ENCODE results near the gene CCDC97. TPM values are rescaled to one million over a fixed set of nuclear protein-coding genes. Genes with fewer than 3 reads are reported as not detected.

The CCDC97 gene
- total RNA-seq, 4 donors from 2014 or later = 10.1 to 22.4 (median 15.4) TPM

DNA sequence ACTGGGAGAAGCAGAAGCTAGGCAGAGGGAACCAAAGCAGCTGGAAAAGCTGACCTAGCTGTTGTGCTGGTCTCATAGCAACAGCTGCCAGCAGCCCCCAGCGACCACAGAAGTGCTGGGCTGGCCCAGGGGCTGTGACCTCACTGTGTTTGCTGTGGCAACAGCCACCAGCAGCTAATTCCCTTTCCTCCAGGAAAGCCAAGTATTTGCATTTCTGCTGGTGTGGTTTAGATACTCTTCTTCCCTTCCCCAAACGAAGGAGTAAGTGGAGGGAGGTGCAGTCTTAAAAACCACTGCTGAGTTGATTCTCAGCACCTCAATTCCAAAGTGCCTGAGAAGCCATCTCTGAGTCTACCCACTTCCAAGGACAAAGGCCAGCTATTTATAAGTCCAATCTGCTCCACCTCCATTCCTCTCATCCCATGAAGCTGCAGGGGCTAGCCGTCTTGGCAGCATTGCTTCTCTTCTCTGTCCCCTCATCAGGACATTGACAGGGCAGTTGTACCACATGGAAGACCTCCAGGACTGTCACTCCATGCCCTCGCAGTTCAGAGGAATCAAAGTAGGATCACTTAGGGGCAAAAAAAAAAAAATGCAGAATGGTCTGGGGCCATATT is 11.5 kb upstream of the CCDC97 start:
- H3K27ac ChIP-seq = peak overlapping the region; percentile 84 to 89 (median 85)
- TF ChIP-seq POLR2AphosphoS5 (IDR thresholded peaks at IDR 0.05) = peak; percentile 68 to 81 (median 69)
- TF ChIP-seq, protein P1, sequence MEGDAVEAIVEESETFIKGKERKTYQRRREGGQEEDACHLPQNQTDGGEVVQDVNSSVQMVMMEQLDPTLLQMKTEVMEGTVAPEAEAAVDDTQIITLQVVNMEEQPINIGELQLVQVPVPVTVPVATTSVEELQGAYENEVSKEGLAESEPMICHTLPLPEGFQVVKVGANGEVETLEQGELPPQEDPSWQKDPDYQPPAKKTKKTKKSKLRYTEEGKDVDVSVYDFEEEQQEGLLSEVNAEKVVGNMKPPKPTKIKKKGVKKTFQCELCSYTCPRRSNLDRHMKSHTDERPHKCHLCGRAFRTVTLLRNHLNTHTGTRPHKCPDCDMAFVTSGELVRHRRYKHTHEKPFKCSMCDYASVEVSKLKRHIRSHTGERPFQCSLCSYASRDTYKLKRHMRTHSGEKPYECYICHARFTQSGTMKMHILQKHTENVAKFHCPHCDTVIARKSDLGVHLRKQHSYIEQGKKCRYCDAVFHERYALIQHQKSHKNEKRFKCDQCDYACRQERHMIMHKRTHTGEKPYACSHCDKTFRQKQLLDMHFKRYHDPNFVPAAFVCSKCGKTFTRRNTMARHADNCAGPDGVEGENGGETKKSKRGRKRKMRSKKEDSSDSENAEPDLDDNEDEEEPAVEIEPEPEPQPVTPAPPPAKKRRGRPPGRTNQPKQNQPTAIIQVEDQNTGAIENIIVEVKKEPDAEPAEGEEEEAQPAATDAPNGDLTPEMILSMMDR (IDR thresholded peaks at IDR 0.05) = no peak
- TF ChIP-seq POLR2A (IDR thresholded peaks at IDR 0.05) = peak; percentile 47
- DNase-seq = peak; percentile 78
- no peak overlapping the region for H3K4me3 ChIP-seq
- H3K27me3 ChIP-seq = no peaks in the 10 kb centered on the region
- in situ Hi-C loops (cut with MboI; ENCODE audit: low pct_ligation_motif_present in 1 of 4, low pct_unique_long_range_greater_than_20kb in 1 of 4, low sequenced_read_pairs in 3 of 4) (no loop called here), intact Hi-C loops (cut with DNase I; ENCODE audit: low total_unique reads) (loop anchor here (5.0 kb wide), 1 partner anchor 1144 kb away; the partner anchor contains the start of gene CXCL17)
- H3K4me1 ChIP-seq = peaks cover 27 to 53% (median 40%) of the 10 kb centered on the region in 4 donors
- no peaks in the 10 kb centered on the region for H3K9me3 ChIP-seq
- WGBS, 2 donors (ENCODE audit: low coverage in 1 of 2) = 33 to 84% methylated on average over 2 to 4 of the region's 4 CpGs
- peaks cover 0 to 53% (median 26%) of the 10 kb centered on the region in 4 donors for H3K36me3 ChIP-seq

DNA sequence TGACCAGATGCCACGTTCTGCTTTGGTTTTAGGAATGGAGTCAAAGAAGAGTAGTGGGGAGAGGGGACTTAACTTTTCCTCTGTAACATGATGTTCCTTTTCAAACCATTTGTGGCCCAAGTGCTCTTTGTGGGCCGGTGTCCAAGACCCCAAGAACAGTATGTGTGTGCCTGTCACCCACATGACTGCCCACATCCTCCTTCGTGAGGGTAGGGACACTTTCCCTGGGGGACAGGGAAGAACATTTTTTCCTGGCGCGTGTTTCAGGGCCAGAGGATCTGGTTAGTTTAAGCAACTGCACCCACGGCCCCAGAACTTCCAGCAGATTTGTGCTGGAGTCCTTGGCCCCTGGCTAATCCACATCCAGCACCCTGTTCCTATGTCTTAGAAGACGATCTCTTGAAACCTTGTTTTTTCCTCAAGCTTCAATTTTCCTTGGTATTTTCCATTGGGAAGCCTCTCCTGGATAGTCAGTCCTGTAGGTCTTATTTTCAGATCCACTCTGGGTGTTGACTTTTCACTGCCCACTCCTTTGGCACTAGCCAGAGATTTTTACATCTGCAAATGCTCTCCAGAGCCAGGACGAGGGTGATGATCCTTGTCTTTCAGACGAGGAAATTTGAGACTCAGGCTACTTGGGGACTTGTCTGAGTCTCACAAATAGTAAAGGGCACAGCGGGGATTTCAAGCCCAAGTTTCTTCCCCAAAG is 10.8 kb upstream of the CCDC97 start:
- Histone ChIP-seq H3K36me3 (peaks cover 0 to 53% (median 25%) of the 10 kb centered on the region in 4 donors), H3K9me3 (no peaks in the 10 kb centered on the region), H3K4me3 (no peak overlapping the region), H3K4me1 (peaks cover 27 to 53% (median 40%) of the 10 kb centered on the region in 4 donors), H3K27ac (peak overlapping the region; percentile 84 to 89 (median 85)), H3K27me3 (no peaks in the 10 kb centered on the region)
- 50 to 59% methylated on average over 1 to 10 of the region's 10 CpGs for WGBS, 2 donors (ENCODE audit: low coverage in 1 of 2)
- TF ChIP-seq POLR2A (IDR thresholded peaks at IDR 0.05) (no peak), POLR2AphosphoS5 (IDR thresholded peaks at IDR 0.05) (peak in 2 of 3 donors; percentile 31 to 46), EP300 (IDR thresholded peaks at IDR 0.05; ENCODE audit: low read depth) (peak; percentile 30)
- TF ChIP-seq, protein P1 (IDR thresholded peaks at IDR 0.05) = no peak
- in situ Hi-C loops (cut with MboI; ENCODE audit: low pct_ligation_motif_present in 1 of 4, low pct_unique_long_range_greater_than_20kb in 1 of 4, low sequenced_read_pairs in 3 of 4) = no loop called here
- intact Hi-C loops (cut with DNase I; ENCODE audit: low total_unique reads) = loop anchor here (5.0 kb wide), 1 partner anchor 1143 kb away; the partner anchor contains the start of gene CXCL17
- peak; percentile 59 for DNase-seq

DNA sequence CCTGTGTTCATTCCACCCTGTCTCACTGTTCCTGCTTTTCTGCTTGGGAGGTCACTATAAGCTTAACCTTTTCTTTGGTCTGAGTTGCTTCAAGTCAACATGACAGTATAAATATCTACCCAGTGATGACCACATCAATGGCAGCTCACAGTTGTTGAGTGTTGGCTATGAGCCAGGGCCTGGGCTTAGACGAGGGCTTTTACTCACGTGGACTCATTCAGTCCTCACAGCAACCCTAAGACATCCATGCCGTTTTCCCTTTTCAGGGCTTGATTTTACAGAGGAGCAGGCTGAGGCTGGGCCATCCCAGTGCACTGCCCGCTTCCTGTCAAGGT is 10.2 kb upstream of the CCDC97 start:
- H3K9me3 ChIP-seq = no peaks in the 10 kb centered on the region
- H3K4me1 ChIP-seq = peaks cover 27 to 57% (median 40%) of the 10 kb centered on the region in 4 donors
- 18 to 35% methylated on average over 3 to 4 of the region's 4 CpGs for WGBS, 2 donors (ENCODE audit: low coverage in 1 of 2)
- H3K36me3 ChIP-seq = peaks cover 0 to 53% (median 25%) of the 10 kb centered on the region in 4 donors
- TF ChIP-seq POLR2A (IDR thresholded peaks at IDR 0.05) (no peak), POLR2AphosphoS5 (IDR thresholded peaks at IDR 0.05) (peak in 2 of 3 donors; percentile 18 to 37)
- H3K27ac ChIP-seq = peak overlapping the region; percentile 84 to 89 (median 85)
- peak; percentile 66 for DNase-seq
- no peak overlapping the region for H3K4me3 ChIP-seq
- no peaks in the 10 kb centered on the region for H3K27me3 ChIP-seq
- intact Hi-C loops (cut with DNase I; ENCODE audit: low total_unique reads) = loop anchor here (5.0 kb wide), 1 partner anchor 1143 kb away; the partner anchor contains the start of gene CXCL17
- in situ Hi-C loops (cut with MboI; ENCODE audit: low pct_ligation_motif_present in 1 of 4, low pct_unique_long_range_greater_than_20kb in 1 of 4, low sequenced_read_pairs in 3 of 4) = no loop called here

DNA sequence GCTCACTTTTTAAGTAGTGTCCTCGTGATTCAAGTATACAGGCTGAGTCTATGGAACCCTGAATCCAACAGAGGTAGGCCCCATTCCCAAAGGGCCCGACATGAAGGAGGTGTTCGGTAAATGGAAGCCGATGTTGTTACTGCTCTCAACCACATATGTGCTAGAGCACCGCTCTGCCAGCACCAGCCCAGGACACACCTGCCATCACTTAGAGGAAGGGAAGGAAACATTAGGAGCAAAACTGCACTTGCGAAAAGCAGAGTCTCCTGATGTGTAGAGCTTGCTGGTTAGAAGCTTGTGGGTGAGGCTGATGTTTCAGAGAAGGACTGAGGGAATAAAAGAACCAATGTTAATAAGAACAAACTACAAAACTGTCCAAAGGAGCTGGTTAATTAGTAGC is 9.4 kb upstream of the CCDC97 start:
- H3K9me3 ChIP-seq = no peaks in the 10 kb centered on the region
- 80 to 100% methylated on average over 2 to 6 of the region's 6 CpGs for WGBS, 2 donors (ENCODE audit: low coverage in 1 of 2)
- H3K36me3 ChIP-seq = peaks cover 0 to 53% (median 25%) of the 10 kb centered on the region in 4 donors
- H3K4me3 ChIP-seq = no peak overlapping the region
- no peaks in the 10 kb centered on the region for H3K27me3 ChIP-seq
- TF ChIP-seq, protein P1 (IDR thresholded peaks at IDR 0.05) = no peak
- TF ChIP-seq POLR2AphosphoS5 (IDR thresholded peaks at IDR 0.05) = no peak
- no peak for TF ChIP-seq EP300 (IDR thresholded peaks at IDR 0.05; ENCODE audit: low read depth)
- no peak for TF ChIP-seq POLR2A (IDR thresholded peaks at IDR 0.05)
- H3K27ac ChIP-seq = peak overlapping the region; percentile 84 to 89 (median 85)
- H3K4me1 ChIP-seq = peaks cover 27 to 66% (median 40%) of the 10 kb centered on the region in 4 donors
- no peak for DNase-seq
- intact Hi-C loops (cut with DNase I; ENCODE audit: low total_unique reads) = no loop called here
- in situ Hi-C loops (cut with MboI; ENCODE audit: low pct_ligation_motif_present in 1 of 4, low pct_unique_long_range_greater_than_20kb in 1 of 4, low sequenced_read_pairs in 3 of 4) = no loop called here
